Neural cell (in vitro differentiated cells): ENCODE measurements around the gene POU3F3.

ENCODE experiments used
- CTCF ChIP-seq: fragments of 450-650 bp; IDR thresholded peaks from 2 replicates; pipeline ENCODE4 v1.5.1; 2014; ENCODE audit warnings: antibody characterized with exemption, mild to moderate bottlenecking, moderate library complexity; ENCODE audit not compliant: poor library complexity, severe bottlenecking
- EP300 ChIP-seq: fragments of 450-650 bp; conservative IDR thresholded peaks from 2 replicates; pipeline ENCODE4 v1.6.1; 2014; ENCODE audit warnings: antibody characterized with exemption, mild to moderate bottlenecking, moderate library complexity; ENCODE audit not compliant: poor library complexity, severe bottlenecking
- EZH2 ChIP-seq: fragments of 200-600, 300-800 bp; shearing (Covaris generic), sonication (generic); IDR thresholded peaks from 2 replicates; pipeline ENCODE4 v1.6.1; 2014; ENCODE audit warnings: antibody characterized with exemption, low read length, borderline replicate concordance, mild to moderate bottlenecking; ENCODE audit not compliant: insufficient read depth, poor library complexity, severe bottlenecking
- POLR2AphosphoS5 ChIP-seq: IDR thresholded peaks from 2 replicates; pipeline ENCODE4 v1.6.1; 2012
- SMC3 ChIP-seq: fragments of 450-650 bp; conservative IDR thresholded peaks from 2 replicates; pipeline ENCODE4 v1.6.1; 2014; ENCODE audit warnings: antibody characterized with exemption, mild to moderate bottlenecking, moderate library complexity; ENCODE audit not compliant: poor library complexity

GRCh38 chr2:104873689-104874054, 19.8 kb downstream of the POU3F3 start:
- TF ChIP-seq SMC3: no peak
- TF ChIP-seq EZH2: no peak
- peak; percentile 43 for TF ChIP-seq CTCF
- TF ChIP-seq POLR2AphosphoS5: no peak
- TF ChIP-seq EP300: no peak
